ENCODE data around the gene SETD7. TPM values are rescaled to one million over a fixed set of nuclear protein-coding genes. Genes with fewer than 3 reads are reported as not detected.

The SETD7 gene
- total RNA-seq, 4 donors from 2014 or later: 84.2 to 118 (median 99.4) TPM

DNA sequence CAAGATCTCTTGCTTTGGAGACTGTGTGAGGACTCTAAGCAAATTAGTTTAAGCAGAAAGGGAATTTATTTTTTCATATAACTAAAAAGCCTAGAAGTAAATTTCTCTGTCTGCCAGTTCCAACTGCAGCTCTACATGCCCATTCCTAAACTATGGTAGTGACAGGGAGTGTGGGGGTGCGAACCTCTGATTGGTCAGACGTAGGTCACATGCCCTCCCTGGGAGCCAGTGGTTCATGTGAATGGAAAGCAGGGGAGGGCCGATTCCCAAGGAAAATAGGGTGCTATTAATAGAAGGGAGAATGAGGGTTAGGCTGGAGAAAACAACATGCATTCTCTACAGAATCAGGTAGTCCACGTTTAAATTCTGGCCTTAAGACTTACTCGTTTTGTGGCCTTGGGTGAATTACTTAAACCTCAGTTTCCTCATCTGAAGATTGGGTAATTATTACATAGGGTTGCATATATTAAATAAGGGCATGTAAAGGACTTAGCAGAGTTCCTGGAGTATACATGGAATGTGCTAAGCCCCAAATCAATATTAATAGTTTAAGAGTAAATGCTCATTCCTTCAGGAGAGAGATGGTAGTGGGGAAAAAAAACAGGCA lies 94.9 kb downstream of the SETD7 start:
- TF ChIP-seq, protein P1, sequence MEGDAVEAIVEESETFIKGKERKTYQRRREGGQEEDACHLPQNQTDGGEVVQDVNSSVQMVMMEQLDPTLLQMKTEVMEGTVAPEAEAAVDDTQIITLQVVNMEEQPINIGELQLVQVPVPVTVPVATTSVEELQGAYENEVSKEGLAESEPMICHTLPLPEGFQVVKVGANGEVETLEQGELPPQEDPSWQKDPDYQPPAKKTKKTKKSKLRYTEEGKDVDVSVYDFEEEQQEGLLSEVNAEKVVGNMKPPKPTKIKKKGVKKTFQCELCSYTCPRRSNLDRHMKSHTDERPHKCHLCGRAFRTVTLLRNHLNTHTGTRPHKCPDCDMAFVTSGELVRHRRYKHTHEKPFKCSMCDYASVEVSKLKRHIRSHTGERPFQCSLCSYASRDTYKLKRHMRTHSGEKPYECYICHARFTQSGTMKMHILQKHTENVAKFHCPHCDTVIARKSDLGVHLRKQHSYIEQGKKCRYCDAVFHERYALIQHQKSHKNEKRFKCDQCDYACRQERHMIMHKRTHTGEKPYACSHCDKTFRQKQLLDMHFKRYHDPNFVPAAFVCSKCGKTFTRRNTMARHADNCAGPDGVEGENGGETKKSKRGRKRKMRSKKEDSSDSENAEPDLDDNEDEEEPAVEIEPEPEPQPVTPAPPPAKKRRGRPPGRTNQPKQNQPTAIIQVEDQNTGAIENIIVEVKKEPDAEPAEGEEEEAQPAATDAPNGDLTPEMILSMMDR (IDR thresholded peaks at IDR 0.05; ENCODE audit: low read depth): no peak

DNA sequence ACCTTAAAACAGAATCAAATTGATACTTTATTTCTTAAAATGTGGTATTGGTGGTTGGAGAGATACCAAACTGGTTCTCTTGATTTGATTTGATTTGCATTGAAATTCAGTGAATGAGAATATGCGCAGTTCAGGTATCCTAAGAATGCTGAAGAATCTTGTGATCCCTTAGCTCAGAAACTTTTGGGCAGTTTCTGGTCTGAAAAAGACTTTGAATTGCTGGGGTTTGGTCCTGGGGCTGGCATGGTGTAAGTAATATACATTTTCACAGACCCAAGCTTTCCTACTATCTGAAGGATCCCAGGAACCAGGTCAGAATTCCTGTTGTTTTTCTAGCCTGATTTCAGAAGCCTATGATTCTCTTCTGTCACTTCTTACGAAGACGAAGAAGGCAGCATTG lies 95.5 kb downstream of the SETD7 start:
- TF ChIP-seq, protein P1 (IDR thresholded peaks at IDR 0.05; ENCODE audit: low read depth): no peak

DNA sequence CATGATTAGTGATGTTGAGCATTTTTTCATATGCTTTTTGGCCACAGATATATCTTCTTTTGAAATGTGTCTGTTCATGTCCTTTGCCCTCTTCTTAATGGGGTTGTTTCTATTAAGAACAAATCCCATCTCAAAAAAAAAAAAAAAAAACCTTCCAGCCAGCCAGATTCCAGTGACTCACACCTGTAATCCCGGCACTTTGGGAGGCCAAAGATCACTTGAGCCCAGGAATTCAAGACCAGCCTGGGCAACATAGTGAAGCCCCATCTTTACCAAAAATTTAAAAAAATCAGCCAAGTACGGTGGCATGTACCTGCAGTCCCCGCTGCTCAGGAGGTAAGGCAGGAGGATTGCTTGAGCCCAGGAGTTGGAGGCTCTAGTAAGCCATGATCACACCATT lies 97.0 kb downstream of the SETD7 start:
- TF ChIP-seq, protein P1 (IDR thresholded peaks at IDR 0.05; ENCODE audit: low read depth): no peak

DNA sequence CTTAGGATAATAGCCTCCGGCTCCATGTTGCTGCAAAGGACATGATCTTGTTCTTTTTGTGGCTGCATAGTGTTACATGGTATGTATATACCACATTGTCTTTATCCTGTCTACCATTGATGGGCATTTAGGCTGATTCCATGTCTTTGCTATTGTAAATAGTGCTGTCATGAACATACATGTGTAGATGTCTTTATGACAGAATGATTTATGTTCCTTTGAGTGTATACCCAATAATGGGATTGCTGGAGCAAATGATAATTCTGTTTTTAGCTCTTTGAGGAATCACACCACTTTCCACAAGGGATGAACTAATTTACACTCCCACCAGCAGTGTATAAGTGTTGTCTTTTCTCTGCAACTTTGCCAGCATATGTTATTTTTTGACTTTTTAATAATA lies 97.5 kb downstream of the SETD7 start:
- TF ChIP-seq, protein P1 (IDR thresholded peaks at IDR 0.05; ENCODE audit: low read depth): no peak

DNA sequence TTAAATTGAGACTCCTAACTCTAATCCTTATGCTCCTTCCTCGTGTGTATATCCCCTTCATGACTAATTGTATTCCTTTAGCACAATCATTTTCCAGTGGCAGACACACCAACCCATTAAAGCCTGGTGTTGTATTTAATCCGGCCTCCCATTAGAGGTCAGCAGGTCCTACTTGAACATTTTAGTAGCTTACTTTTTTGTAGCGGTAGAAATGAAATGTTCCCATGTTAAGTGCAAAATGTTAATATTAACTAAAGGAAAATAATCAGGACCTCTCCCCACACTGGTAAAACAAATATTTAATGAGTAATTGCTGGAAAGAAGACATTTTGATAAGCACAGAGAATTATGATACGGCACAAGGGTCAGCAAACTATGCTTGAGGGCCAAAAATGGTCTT lies 98.7 kb downstream of the SETD7 start:
- TF ChIP-seq, protein P1 (IDR thresholded peaks at IDR 0.05; ENCODE audit: low read depth): no peak

DNA sequence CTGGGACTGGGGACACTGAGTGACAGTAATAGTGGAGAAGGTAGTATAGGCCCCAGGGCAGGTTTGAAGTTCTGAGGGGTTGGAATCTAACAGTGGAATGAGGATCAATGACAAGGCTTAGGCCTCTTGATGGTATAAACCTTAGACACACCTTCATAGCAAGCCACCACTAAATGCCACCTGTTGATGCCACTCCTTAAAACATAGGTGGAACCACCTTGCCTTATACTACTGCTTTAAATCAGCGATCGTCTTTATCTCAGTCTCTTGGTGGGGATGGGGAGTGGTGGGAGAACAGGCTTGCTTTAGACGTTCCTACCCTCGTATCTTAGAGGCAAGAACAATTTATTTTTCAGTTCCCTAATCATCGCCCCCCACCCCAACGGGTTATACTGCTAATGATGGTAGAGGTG lies 100.9 kb downstream of the SETD7 start:
- TF ChIP-seq, protein P1 (IDR thresholded peaks at IDR 0.05; ENCODE audit: low read depth): no peak

DNA sequence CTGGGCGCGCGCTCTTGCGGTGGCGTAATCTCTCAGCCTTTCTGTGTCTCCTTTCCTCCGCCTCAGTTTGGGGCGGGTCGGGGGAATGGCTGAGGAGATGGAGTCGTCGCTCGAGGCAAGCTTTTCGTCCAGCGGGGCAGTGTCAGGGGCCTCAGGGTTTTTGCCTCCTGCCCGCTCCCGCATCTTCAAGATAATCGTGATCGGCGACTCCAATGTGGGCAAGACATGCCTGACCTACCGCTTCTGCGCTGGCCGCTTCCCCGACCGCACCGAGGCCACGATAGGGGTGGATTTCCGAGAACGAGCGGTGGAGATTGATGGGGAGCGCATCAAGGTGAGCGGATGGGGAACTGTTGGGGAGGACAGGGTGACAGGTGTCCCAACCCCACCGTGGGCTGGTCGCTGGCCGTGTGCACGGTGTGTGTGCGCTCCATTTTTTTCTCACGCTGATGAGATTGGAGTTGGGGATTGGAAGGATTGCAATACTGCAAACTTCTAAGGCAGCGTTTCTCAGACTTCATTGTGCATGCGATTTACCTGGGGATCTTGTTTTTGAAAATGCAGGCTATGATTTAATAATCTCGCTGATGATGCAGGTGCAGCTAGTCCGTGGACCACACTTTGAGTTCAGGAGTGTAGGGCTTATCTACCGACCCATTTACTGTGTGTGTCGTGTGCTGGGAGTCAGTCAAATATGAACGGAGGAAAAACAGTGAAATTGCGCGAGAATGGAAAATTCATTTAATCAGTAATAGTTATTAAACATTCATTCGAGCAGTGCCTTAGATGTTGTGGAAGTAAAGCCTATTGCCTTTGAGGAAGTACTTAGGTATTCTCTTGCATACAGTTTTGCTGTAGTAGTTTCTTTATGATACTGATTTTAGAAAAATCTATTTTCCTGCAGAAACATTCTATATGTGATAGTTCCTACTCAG lies 101.6 kb downstream of the SETD7 start, which contains the start of gene RAB33B:
Gene RAB33B, plus strand, starts transcription at position 11 of the 935 bp plus-strand sequence. Its CDS starts 75 bp downstream, at position 86.
- TF ChIP-seq, protein P1 (IDR thresholded peaks at IDR 0.05; ENCODE audit: low read depth): no peak

Measured in subcutaneous adipose tissue (tissue), 4 donors.